ELF-1 (cell line): ENCODE measurements around the gene CRYL1.

Source experiments
- DNase-seq: peaks from one replicate; pipeline ENCODE4 v3.0.0-alpha.2; 2016; ENCODE audit warnings: low read depth, low spot score

Gene CRYL1

GRCh38 chr13:20528452-20528851 lies 2.8 kb upstream of the CRYL1 start:
- no peak for DNase-seq

GRCh38 chr13:20526664-20527063 lies 1.0 kb upstream of the CRYL1 start:
- DNase-seq = peak; percentile 18

- peak; percentile 50 for DNase-seq
Observed at GRCh38 chr13:20525144-20525600, 485 bp downstream of the CRYL1 start.

DNA sequence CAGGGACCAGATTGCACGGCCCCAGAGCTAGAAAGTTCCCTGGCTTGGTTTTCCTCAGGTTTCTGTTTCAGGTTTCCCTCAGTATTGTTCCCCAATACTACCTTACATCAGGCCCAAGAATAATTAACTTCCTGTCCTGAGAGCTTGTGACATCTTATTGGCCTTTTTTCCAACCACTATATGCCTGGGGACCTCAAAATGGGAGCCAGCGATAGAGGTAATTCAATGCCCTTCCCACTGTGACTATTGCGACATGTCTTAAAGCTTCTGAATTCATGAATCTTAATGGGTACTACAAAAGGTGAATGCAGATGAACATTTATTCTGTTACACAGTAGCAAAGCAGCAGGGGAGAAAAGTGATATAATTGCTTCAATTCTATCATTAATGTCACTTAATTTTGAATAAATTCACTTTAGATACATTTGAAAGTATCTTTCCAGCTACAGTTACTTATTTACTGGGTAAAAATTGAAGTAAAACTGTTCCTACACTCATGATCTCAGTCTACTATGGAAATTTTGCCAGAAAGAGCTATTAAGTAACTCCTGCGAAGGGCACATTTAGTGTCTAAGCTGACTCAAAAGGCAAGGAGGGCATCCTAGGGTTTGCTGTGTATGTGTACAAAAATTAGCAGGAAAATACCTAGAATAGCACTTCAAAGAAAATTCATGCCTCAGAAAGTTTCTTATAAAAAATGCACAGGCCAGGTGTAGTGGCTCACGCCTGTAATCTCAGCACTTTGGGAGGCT lies 4.1 kb downstream of the CRYL1 start:
- no peak for DNase-seq

DNA sequence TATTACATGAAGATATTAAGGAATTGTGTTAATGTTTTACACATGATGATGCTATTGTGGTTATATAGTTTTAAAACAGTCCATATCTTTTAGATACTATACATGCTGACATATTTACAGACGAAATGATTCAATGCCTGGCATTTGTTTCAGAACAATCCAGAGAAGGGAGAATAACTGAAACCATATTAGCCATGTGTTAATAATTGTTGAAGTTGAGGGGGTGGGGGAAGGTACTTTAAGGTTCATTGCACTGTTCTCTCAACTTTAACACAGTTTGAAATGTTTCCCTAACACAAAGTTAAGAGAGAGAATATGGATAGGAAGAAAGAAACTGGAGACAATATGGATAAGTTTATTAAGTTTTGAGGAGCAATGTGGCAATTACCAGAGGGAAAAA lies 5.8 kb downstream of the CRYL1 start:
- DNase-seq = no peak

GRCh38 chr13:20518660-20519100 lies 7.0 kb downstream of the CRYL1 start:
- no peak for DNase-seq

DNA sequence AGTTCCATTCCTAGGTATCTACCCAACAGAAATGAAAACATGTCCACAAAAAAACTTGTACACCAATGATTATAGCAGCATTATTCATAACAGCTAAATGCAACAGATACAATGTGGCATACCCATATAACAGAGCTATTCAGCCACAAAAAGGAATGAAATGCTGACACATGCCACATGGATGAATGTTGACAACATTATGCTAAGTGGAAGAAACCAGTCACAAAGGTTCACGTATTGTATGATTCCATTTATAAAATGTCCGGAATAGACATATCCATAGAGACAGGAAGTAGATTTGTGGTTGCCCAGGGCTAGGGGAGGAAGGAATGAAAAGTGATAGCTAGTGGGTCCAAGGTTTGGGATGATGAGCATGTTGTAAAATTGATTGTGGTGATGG lies 10.8 kb downstream of the CRYL1 start:
- no peak for DNase-seq

GRCh38 chr13:20513466-20513995 lies 12.1 kb downstream of the CRYL1 start:
- no peak for DNase-seq

DNA sequence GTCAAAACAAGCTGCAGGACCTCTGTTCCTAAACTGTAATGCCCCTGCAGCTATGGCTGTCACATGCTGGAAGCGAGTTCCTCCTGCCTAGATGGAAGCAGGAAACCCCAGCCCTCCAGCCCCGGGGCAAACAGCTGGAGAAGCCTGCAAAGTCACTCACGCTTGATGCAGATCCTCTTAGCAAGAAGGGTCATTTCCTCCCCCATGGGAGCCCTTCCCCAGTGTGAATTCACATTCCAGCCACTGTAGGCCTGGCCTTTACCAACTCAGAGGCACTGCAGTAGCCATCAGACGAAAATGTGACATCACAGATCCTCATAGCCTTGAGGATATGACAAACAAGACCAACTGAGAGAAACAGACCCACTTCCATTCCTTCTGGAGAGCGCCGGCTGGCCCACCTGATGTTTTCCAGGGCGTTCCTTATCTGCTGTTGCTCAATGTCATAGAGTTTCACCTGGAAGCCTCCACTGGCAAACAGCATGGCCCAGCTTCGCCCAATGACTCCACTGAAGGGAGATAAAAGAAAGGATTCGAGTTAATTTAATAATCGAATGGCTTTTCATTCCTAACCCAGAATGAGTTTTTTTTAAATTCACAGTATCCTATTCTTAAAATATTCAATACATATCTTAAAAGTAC lies 13.5 kb downstream of the CRYL1 start:
- peak; percentile 97 for DNase-seq

DNA sequence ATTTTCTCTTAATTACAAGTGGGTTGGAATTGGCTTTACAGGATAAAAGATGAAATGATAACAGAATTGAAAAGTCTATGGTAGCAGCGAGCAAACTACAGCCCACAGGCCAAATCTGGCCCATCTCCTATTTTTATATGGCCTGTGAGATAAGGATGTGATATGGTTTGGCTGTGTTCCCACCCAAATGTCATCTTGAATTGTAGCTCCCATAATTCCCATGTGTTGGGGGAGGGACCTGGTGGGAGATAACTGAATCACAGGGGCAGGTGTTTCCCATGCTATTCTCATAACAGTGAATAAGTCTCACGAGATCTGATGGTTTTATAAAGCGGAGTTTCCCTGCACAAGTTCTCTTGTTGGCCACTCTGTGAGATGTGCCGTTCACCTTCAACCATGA lies 19.0 kb downstream of the CRYL1 start:
- no peak for DNase-seq

- DNase-seq = no peak
Observed at GRCh38 chr13:20505405-20506366, 20.0 kb downstream of the CRYL1 start.

GRCh38 chr13:20503088-20504083 lies 22.3 kb downstream of the CRYL1 start:
- DNase-seq = no peak

GRCh38 chr13:20501592-20501991 lies 24.1 kb downstream of the CRYL1 start:
- no peak for DNase-seq

GRCh38 chr13:20501120-20501519 lies 24.5 kb downstream of the CRYL1 start:
- no peak for DNase-seq

GRCh38 chr13:20499986-20500385 lies 25.7 kb downstream of the CRYL1 start:
- DNase-seq = no peak

DNA sequence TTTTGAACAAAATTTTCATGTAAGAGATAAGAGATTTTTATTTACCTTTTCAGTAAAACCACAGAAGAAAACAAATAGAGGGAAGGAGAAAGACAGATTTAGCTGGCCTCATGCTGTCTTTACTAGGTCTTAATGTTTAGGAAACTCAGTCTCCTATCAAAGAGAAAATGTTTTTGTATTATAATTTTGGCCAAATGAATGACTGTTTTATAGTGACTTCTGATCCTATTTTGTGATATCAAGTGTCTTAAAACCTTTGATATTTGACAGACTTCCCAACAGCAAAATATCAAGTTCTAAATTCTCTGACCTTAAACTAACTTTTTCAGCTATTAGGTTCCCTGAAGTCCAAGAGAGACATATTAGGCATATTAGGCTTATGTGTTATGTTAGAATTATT lies 27.0 kb downstream of the CRYL1 start:
- DNase-seq = no peak

GRCh38 chr13:20498129-20498528 lies 27.5 kb downstream of the CRYL1 start:
- no peak for DNase-seq

GRCh38 chr13:20497006-20497775 lies 28.5 kb downstream of the CRYL1 start:
- no peak for DNase-seq

GRCh38 chr13:20495087-20496023 lies 30.3 kb downstream of the CRYL1 start:
- DNase-seq = peak; percentile 48
